ENCODE data around the gene OR1I1. TPM values are rescaled to one million over a fixed set of nuclear protein-coding genes. Genes with fewer than 3 reads are reported as not detected.

OR1I1 gene
- polyA plus RNA-seq, 3 donors, result not detected

DNA sequence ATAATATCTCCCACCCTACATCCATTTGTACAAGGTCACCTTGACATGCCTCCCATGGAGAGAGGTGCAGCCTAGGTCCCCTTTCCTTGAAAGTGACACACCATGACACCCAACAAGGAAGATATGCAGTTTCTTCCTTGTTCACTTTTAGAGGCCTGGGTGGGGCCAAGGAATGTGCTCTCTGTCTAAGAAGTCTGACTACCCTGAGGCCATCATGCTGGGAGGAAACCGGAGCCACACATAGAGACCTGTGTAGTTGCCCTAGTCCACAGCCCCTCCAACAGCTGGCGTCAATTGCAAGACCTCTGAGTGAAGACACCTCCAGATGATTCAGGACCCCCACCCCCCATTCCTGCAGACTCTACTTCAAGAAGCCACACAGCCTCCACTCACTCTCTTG lies 36.2 kb downstream of the OR1I1 start:
- Histone ChIP-seq H3K36me3 (replicated peaks in 1 of 2; ENCODE audit: control insufficient read depth in 1 of 2, insufficient read depth in 2 of 2, low read length in 2 of 2) (peaks cover 64 to 87% of the 10 kb centered on the region in 2 donors), H3K79me2 (ENCODE audit: insufficient read depth, low read length) (no peaks in the 10 kb centered on the region), H3K27ac (ENCODE audit: low read depth in 1 of 2, low read length in 2 of 2) (no peak overlapping the region), H3K27me3 (ENCODE audit: control insufficient read depth in 2 of 2, insufficient read depth in 2 of 2, low read length in 2 of 2) (no peaks in the 10 kb centered on the region), H3K4me3 (replicated peaks in 1 of 3; ENCODE audit: low read depth in 2 of 3, low read length in 3 of 3) (no peak overlapping the region), H3K4me1 (ENCODE audit: control insufficient read depth in 1 of 2, insufficient read depth in 2 of 2, low read length in 2 of 2) (no peaks in the 10 kb centered on the region), H3K4me2 (replicated peaks; ENCODE audit: extremely low read depth, low read length, poor library complexity, severe bottlenecking) (no peak overlapping the region), H3K9ac (ENCODE audit: insufficient read depth, low read length, poor library complexity, severe bottlenecking) (no peak overlapping the region), H4K20me1 (ENCODE audit: insufficient read depth, low read length) (no peaks in the 10 kb centered on the region), H2AFZ (ENCODE audit: insufficient read depth, low read depth, low read length, poor library complexity, severe bottlenecking) (no peak overlapping the region), H3K9me3 (replicated peaks in 1 of 2; ENCODE audit: control insufficient read depth in 1 of 2, insufficient read depth in 1 of 2, low read length in 2 of 2) (no peaks in the 10 kb centered on the region)
- no peak for DNase-seq
- H3K9me3 Mint-ChIP-seq, result peaks cover 0 to 4% (median 2%) of the 10 kb centered on the region in 7 donors
- no peak overlapping the region for H3K27ac Mint-ChIP-seq
- TF ChIP-seq CTCF (IDR thresholded peaks at IDR 0.05), result no peak
- H3K27me3 Mint-ChIP-seq (ENCODE audit: low read depth in 3 of 3), result peaks cover 0 to 1% (median 0%) of the 10 kb centered on the region in 3 donors
- 94% methylated on average over 2 of the region's 2 CpGs for WGBS (ENCODE audit: insufficient coverage)
- intact Hi-C loops (cut with micrococcal nuclease), result no loop called here
- H3K4me1 Mint-ChIP-seq, result no peaks in the 10 kb centered on the region
- H3K4me3 Mint-ChIP-seq, result no peak overlapping the region
- H3K36me3 Mint-ChIP-seq, result peaks cover 70 to 91% of the 10 kb centered on the region in 2 donors

GRCh38 chr19:15118789-15119494 lies 36.9 kb downstream of the OR1I1 start:
- Mint-ChIP-seq H3K4me1 (no peaks in the 10 kb centered on the region), H3K27me3 (ENCODE audit: low read depth in 3 of 3) (peaks cover 0 to 1% (median 0%) of the 10 kb centered on the region in 3 donors), H3K27ac (peak overlapping the region in 1 of 7 donors; percentile 53), H3K36me3 (peaks cover 70 to 89% of the 10 kb centered on the region in 2 donors), H3K9me3 (peaks cover 0 to 4% (median 2%) of the 10 kb centered on the region in 7 donors), H3K4me3 (no peak overlapping the region)
- WGBS (ENCODE audit: insufficient coverage), result over 99% methylated on average over 14 of the region's 20 CpGs
- intact Hi-C loops (cut with micrococcal nuclease), result no loop called here
- no peak overlapping the region for H3K4me3 ChIP-seq (replicated peaks in 1 of 3; ENCODE audit: low read depth in 2 of 3, low read length in 3 of 3)
- no peaks in the 10 kb centered on the region for H4K20me1 ChIP-seq (ENCODE audit: insufficient read depth, low read length)
- DNase-seq, result no peak
- H2AFZ ChIP-seq (ENCODE audit: insufficient read depth, low read depth, low read length, poor library complexity, severe bottlenecking), result no peak overlapping the region
- no peak overlapping the region for H3K4me2 ChIP-seq (replicated peaks; ENCODE audit: extremely low read depth, low read length, poor library complexity, severe bottlenecking)
- H3K27ac ChIP-seq (ENCODE audit: low read depth in 1 of 2, low read length in 2 of 2), result no peak overlapping the region
- no peaks in the 10 kb centered on the region for H3K9me3 ChIP-seq (replicated peaks in 1 of 2; ENCODE audit: control insufficient read depth in 1 of 2, insufficient read depth in 1 of 2, low read length in 2 of 2)
- H3K27me3 ChIP-seq (ENCODE audit: control insufficient read depth in 2 of 2, insufficient read depth in 2 of 2, low read length in 2 of 2), result no peaks in the 10 kb centered on the region
- peaks cover 64 to 82% of the 10 kb centered on the region in 2 donors for H3K36me3 ChIP-seq (replicated peaks in 1 of 2; ENCODE audit: control insufficient read depth in 1 of 2, insufficient read depth in 2 of 2, low read length in 2 of 2)
- peaks cover 4% of the 10 kb centered on the region for H3K79me2 ChIP-seq (ENCODE audit: insufficient read depth, low read length)
- H3K9ac ChIP-seq (ENCODE audit: insufficient read depth, low read length, poor library complexity, severe bottlenecking), result no peak overlapping the region
- TF ChIP-seq CTCF (IDR thresholded peaks at IDR 0.05), result no peak
- peaks cover 0 to under 1% of the 10 kb centered on the region in 2 donors for H3K4me1 ChIP-seq (ENCODE audit: control insufficient read depth in 1 of 2, insufficient read depth in 2 of 2, low read length in 2 of 2)

Measured in CD14-positive monocyte (primary cell).